HCT116 (cell line): ENCODE results near the gene NCCRP1. TPM values are rescaled to one million over a fixed set of nuclear protein-coding genes. Genes with fewer than 3 reads are reported as not detected.

ENCODE experiments used
- ATAC-seq: fragments of 200-7000 bp; cut with Tn5 transposase; 2 replicates; pipeline ENCODE4 v1.9.1; 2020; ENCODE audit warnings: mild to moderate bottlenecking, moderate library complexity
- BruUV-seq: library from RNA; stranded (reverse); fragments of 400-500 nt; replicated peaks from 2 replicates; lab custom pipeline; 2021; lab: Mats Ljungman, UMichigan
- CTCF ChIA-PET: fragments of 300-600 bp; sonication (Branson Sonifier 250); formaldehyde crosslinking; loops from one replicate; lab custom pipeline; 2021; ENCODE audit warnings: antibody characterized with exemption; lab: Charles Lee
- POLR2A ChIA-PET: fragments of 300-600, 350-600 bp; sonication (Branson Sonifier 250); formaldehyde crosslinking; loops from one replicate; lab custom pipeline; 2021; ENCODE audit warnings: antibody characterized with exemption; lab: Charles Lee
- RAD21 ChIA-PET, 2 experiments: fragments of 300-600 bp; sonication (Branson Sonifier 250); formaldehyde crosslinking; loops; one replicate each; lab custom pipeline; 2023; ENCODE audit warnings: low total read pairs in 2 of 2; ENCODE audit not compliant: uncharacterized antibody in 2 of 2, unreplicated experiment in 2 of 2, low non-redundant PET in 1 of 2; lab: Charles Lee
- DNase-seq: peaks from one replicate; pipeline ENCODE4 v3.0.0-alpha.2; 2010; ENCODE audit warnings: low read depth, low spot score
- H2AFZ ChIP-seq: fragments of 200-600 bp; shearing (Covaris generic), sonication (generic); 2 replicates; pipeline ENCODE4 v1.6.1; 2017; ENCODE audit warnings: low read depth, mixed run types, mixed read lengths, antibody characterized with exemption, low read length; ENCODE audit not compliant: poor library complexity, severe bottlenecking
- H3K27ac ChIP-seq: 2 replicates; pipeline ENCODE4 v1.5.1; 2012; ENCODE audit warnings: low read depth, low read length
- H3K27me3 ChIP-seq: fragments of 200-600 bp; sonication (generic); 2 replicates; pipeline ENCODE4 v1.6.1; 2016; ENCODE audit warnings: mixed run types, low read length, mixed read lengths; ENCODE audit not compliant: insufficient read depth
- H3K36me3 ChIP-seq, 2 experiments: fragments of 200-500 bp in 1 of 2; fragments of 200-600 bp in 1 of 2; sonication (Bioruptor generic) in 1 of 2; sonication (generic) in 1 of 2; 2 replicates each; pipeline versions ENCODE4 v1.5.1 to v1.6.1; 2014 to 2016; ENCODE audit warnings: low read length in 2 of 2, inconsistent platforms in 1 of 2, mixed read lengths in 1 of 2, mixed run types in 1 of 2; ENCODE audit not compliant: insufficient read depth in 2 of 2, control insufficient read depth in 1 of 2
- H3K4me1 ChIP-seq, 2 experiments: fragments of 200-600 bp in 1 of 2; sonication (generic) in 1 of 2; 2 replicates each; pipeline versions ENCODE4 v1.5.1 to v1.6.1; 2012 to 2017; ENCODE audit warnings: low read length in 2 of 2, inconsistent platforms in 1 of 2, mild to moderate bottlenecking in 1 of 2, mixed read lengths in 1 of 2, mixed run types in 1 of 2, moderate library complexity in 1 of 2; ENCODE audit not compliant: insufficient read depth in 2 of 2, control insufficient read depth in 1 of 2
- H3K4me2 ChIP-seq: fragments of 200-600 bp; sonication (generic); 2 replicates; pipeline ENCODE4 v1.6.1; 2017; ENCODE audit warnings: mixed run types, low read length, mixed read lengths
- H3K4me3 ChIP-seq, 2 experiments: fragments of 200-600 bp in 1 of 2; sonication (generic) in 1 of 2; replicated peaks in 1 of 2; 2 replicates each; pipeline ENCODE4 v1.5.1; 2011 to 2016; ENCODE audit warnings: low read length in 2 of 2, control low read depth in 1 of 2, low read depth in 1 of 2, mild to moderate bottlenecking in 1 of 2, mixed read lengths in 1 of 2, mixed run types in 1 of 2
- H3K79me2 ChIP-seq: fragments of 200-600 bp; sonication (generic); 2 replicates; pipeline ENCODE4 v1.6.1; 2017; ENCODE audit warnings: mild to moderate bottlenecking, mixed run types, low read length, moderate library complexity, mixed read lengths; ENCODE audit not compliant: insufficient read depth
- H3K9ac ChIP-seq: fragments of 200-600 bp; sonication (generic); 2 replicates; pipeline ENCODE4 v1.6.1; 2016; ENCODE audit warnings: low read length, mixed read lengths
- H3K9me2 ChIP-seq: fragments of 200-600 bp; sonication (generic), shearing (Covaris generic); 2 replicates; pipeline ENCODE4 v1.6.1; 2017; ENCODE audit warnings: mixed run types, mild to moderate bottlenecking, moderate library complexity; ENCODE audit not compliant: insufficient read depth
- H3K9me3 ChIP-seq, 2 experiments: fragments of 200-500 bp in 1 of 2; fragments of 200-600 bp in 1 of 2; sonication (Bioruptor generic) in 1 of 2; sonication (generic) in 1 of 2; 2 replicates each; pipeline ENCODE4 v1.6.1; 2014 to 2017; ENCODE audit warnings: low read length in 2 of 2, mixed read lengths in 2 of 2, inconsistent platforms in 1 of 2, low read depth in 1 of 2, mild to moderate bottlenecking in 1 of 2, mixed run types in 1 of 2, moderate library complexity in 1 of 2; ENCODE audit not compliant: control insufficient read depth in 1 of 2, insufficient read depth in 1 of 2
- H4K20me1 ChIP-seq: fragments of 200-600 bp; sonication (generic), shearing (Covaris generic); 2 replicates; pipeline ENCODE4 v1.6.1; 2017; ENCODE audit warnings: mixed run types, mild to moderate bottlenecking, moderate library complexity; ENCODE audit not compliant: insufficient read depth
- ATF3 ChIP-seq: IDR thresholded peaks from 2 replicates; pipeline ENCODE4 v1.6.1; 2012
- CBX3 ChIP-seq: IDR thresholded peaks from 2 replicates; pipeline ENCODE4 v1.6.1; 2012; ENCODE audit warnings: low read depth
- JUND ChIP-seq: IDR thresholded peaks from 2 replicates; pipeline ENCODE4 v1.6.1; 2012
- intact Hi-C: fragments of 100-400 bp; cut with micrococcal nuclease; formaldehyde crosslinking; loops from 2 replicates; pipeline ENCODE4 v1.10.0; 2022
- total RNA-seq: library from RNA; stranded (reverse); gene quantifications from one replicate; pipeline ENCODE4 v1.2.1, GENCODE V29; 2021; ENCODE audit not compliant: unreplicated experiment

Gene NCCRP1
- total RNA-seq, 1 experiment from 2014 or later: 0.12 TPM

- ChIA-PET CTCF (no interaction called here), RAD21 (no interaction called here), POLR2A (no interaction called here)
- peaks cover 0 to 9% of the 10 kb centered on the region in 2 experiments; a peak in 2 of 4 replicates for H3K36me3 ChIP-seq
- H3K9ac ChIP-seq: no peak overlapping the region
- H3K27ac ChIP-seq: no peak overlapping the region
- DNase-seq (no peak), ATAC-seq (no peak)
- H3K4me3 ChIP-seq: no peak overlapping the region
- no peaks in the 10 kb centered on the region for H3K9me3 ChIP-seq
- H3K4me1 ChIP-seq: no peaks in the 10 kb centered on the region
- no peak overlapping the region for H3K4me2 ChIP-seq
- no TSS peak for BruUV-seq
- no peak overlapping the region for H2AFZ ChIP-seq
- no peaks in the 10 kb centered on the region for H3K9me2 ChIP-seq
- TF ChIP-seq CBX3: no peak
- H3K79me2 ChIP-seq: no peaks in the 10 kb centered on the region
- H3K27me3 ChIP-seq: no peaks in the 10 kb centered on the region
- intact Hi-C loops: no loop called here
- H4K20me1 ChIP-seq: no peaks in the 10 kb centered on the region
Measured at GRCh38 chr19:39177736-39178135, 19.0 kb upstream of the NCCRP1 start.

- no peak overlapping the region for H3K4me2 ChIP-seq
- H3K27ac ChIP-seq: no peak overlapping the region
- H3K4me3 ChIP-seq: no peak overlapping the region
- DNase-seq (no peak), ATAC-seq (no peak)
- no peaks in the 10 kb centered on the region for H3K27me3 ChIP-seq
- no peaks in the 10 kb centered on the region for H3K79me2 ChIP-seq
- peaks cover 0 to 9% of the 10 kb centered on the region in 2 experiments; a peak in 2 of 4 replicates for H3K36me3 ChIP-seq
- ChIA-PET POLR2A (no interaction called here), CTCF (no interaction called here), RAD21 (no interaction called here)
- no TSS peak for BruUV-seq
- H3K9me2 ChIP-seq: no peaks in the 10 kb centered on the region
- H3K9ac ChIP-seq: no peak overlapping the region
- H3K4me1 ChIP-seq: no peaks in the 10 kb centered on the region
- no peaks in the 10 kb centered on the region for H3K9me3 ChIP-seq
- intact Hi-C loops: no loop called here
- H2AFZ ChIP-seq: no peak overlapping the region
- H4K20me1 ChIP-seq: no peaks in the 10 kb centered on the region
- TF ChIP-seq ATF3: no peak
- TF ChIP-seq JUND: no peak
Measured at GRCh38 chr19:39178296-39179006, 18.3 kb upstream of the NCCRP1 start.
